ENCODE results near the gene SEPTIN8.

DNA sequence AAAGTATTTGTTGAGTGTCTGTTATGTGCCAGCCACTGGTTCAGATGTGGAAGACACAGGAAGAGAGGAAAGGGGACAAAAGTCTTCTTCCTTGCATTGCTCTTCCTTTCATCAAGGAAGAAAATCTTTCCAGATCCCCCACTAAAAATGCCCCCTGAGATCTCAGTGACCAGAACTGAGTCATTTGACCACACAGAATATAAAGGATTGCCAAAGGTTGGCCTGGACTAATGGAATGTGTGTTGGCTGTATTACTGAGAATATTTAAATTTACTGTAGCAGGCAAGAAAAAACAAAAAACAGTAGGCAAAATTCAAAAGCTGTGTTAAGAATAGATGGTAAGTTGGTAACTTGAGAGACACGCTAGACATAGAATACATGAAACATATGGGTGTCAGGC lies 10.0 kb upstream of the SEPTIN8 start:
- TF ChIP-seq RAD21 (IDR thresholded peaks at IDR 0.05 in 1 of 2, conservative IDR thresholded peaks at IDR 0.05 in 1 of 2; ENCODE audit: low read depth in 2 of 2, low read length in 2 of 2) (no peak), POLR2AphosphoS5 (IDR thresholded peaks at IDR 0.05; ENCODE audit: low read depth, low read length) (no peak), KDM5A (IDR thresholded peaks at IDR 0.05; ENCODE audit: low read length) (no peak), SIN3A (conservative IDR thresholded peaks at IDR 0.05 in 1 of 2, IDR thresholded peaks at IDR 0.05 in 1 of 2; ENCODE audit: low read depth in 1 of 2, low read length in 2 of 2) (no peak), JUND (IDR thresholded peaks at IDR 0.05; ENCODE audit: low read length) (no peak), CEBPB (IDR thresholded peaks at IDR 0.05; ENCODE audit: low read depth, low read length) (no peak), CTBP2 (IDR thresholded peaks at IDR 0.05; ENCODE audit: borderline replicate concordance, insufficient read depth, insufficient read length, low read length) (no peak), ZNF274 (IDR thresholded peaks at IDR 0.05; ENCODE audit: borderline replicate concordance, extremely low read depth, low read length) (no peak), PHF8 (conservative IDR thresholded peaks at IDR 0.05; ENCODE audit: low read depth, low read length) (no peak), HDAC6 (IDR thresholded peaks at IDR 0.05; ENCODE audit: low read depth, low read length) (no peak)
- TF ChIP-seq, protein P1, sequence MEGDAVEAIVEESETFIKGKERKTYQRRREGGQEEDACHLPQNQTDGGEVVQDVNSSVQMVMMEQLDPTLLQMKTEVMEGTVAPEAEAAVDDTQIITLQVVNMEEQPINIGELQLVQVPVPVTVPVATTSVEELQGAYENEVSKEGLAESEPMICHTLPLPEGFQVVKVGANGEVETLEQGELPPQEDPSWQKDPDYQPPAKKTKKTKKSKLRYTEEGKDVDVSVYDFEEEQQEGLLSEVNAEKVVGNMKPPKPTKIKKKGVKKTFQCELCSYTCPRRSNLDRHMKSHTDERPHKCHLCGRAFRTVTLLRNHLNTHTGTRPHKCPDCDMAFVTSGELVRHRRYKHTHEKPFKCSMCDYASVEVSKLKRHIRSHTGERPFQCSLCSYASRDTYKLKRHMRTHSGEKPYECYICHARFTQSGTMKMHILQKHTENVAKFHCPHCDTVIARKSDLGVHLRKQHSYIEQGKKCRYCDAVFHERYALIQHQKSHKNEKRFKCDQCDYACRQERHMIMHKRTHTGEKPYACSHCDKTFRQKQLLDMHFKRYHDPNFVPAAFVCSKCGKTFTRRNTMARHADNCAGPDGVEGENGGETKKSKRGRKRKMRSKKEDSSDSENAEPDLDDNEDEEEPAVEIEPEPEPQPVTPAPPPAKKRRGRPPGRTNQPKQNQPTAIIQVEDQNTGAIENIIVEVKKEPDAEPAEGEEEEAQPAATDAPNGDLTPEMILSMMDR (IDR thresholded peaks at IDR 0.05; ENCODE audit: control extremely low read depth in 1 of 3, insufficient read depth in 1 of 3, low read depth in 1 of 3, low read length in 3 of 3): no peak
- TF ChIP-seq, protein P2, sequence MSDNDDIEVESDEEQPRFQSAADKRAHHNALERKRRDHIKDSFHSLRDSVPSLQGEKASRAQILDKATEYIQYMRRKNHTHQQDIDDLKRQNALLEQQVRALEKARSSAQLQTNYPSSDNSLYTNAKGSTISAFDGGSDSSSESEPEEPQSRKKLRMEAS (IDR thresholded peaks at IDR 0.05): no peak
- TF ChIP-seq, protein P3, sequence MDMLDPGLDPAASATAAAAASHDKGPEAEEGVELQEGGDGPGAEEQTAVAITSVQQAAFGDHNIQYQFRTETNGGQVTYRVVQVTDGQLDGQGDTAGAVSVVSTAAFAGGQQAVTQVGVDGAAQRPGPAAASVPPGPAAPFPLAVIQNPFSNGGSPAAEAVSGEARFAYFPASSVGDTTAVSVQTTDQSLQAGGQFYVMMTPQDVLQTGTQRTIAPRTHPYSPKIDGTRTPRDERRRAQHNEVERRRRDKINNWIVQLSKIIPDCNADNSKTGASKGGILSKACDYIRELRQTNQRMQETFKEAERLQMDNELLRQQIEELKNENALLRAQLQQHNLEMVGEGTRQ (IDR thresholded peaks at IDR 0.05; ENCODE audit: low read length): no peak

Measured in H1 (cell line).